Tibial nerve (tissue), 4 donors: Measurements from ENCODE around the gene C2orf72. TPM values are rescaled to one million over a fixed set of nuclear protein-coding genes. Genes with fewer than 3 reads are reported as not detected.
"Not testable (repeated sequence)": the region's sequence is repeated elsewhere in the genome, so short reads cannot be mapped to it uniquely, and the experiment has no call there.

Experiments used
- DNase-seq, 2 donors: peaks; one replicate each; pipeline ENCODE4 v3.0.0-alpha.2; 2019; ENCODE audit warnings: low spot score in 2 of 2
- H3K27ac ChIP-seq, 4 donors: fragments of 200-600 bp; sonication (generic) in 3 of 4; one replicate each; pipeline ENCODE4 v1.5.1; 2017 to 2019; ENCODE audit warnings: mild to moderate bottlenecking in 1 of 4
- H3K27me3 ChIP-seq, 2 donors: fragments of 200-600 bp; sonication (generic) in 1 of 2; one replicate each; pipeline versions ENCODE4 v1.5.1 to v1.6.0; 2017 to 2019
- H3K36me3 ChIP-seq, 3 donors: fragments of 200-600 bp; sonication (generic); one replicate each; pipeline ENCODE4 v1.5.1; 2018 to 2019
- H3K4me1 ChIP-seq, 4 donors: fragments of 200-600 bp; sonication (generic) in 3 of 4; one replicate each; pipeline ENCODE4 v1.5.1; 2017 to 2019
- H3K4me3 ChIP-seq, 4 donors: fragments of 200-600 bp; sonication (generic) in 3 of 4; one replicate each; pipeline ENCODE4 v1.5.1; 2017 to 2019; ENCODE audit warnings: mild to moderate bottlenecking in 1 of 4, moderate library complexity in 1 of 4
- H3K9me3 ChIP-seq, 4 donors: fragments of 200-600 bp; sonication (generic) in 3 of 4; one replicate each; pipeline ENCODE4 v1.5.1; 2017 to 2019
- EP300 ChIP-seq, 2 donors: sonication (generic); formaldehyde crosslinking; IDR thresholded peaks; one replicate each; pipeline ENCODE4 v1.6.1; 2017; ENCODE audit warnings: antibody characterized with exemption in 2 of 2, mild to moderate bottlenecking in 1 of 2
- POLR2A ChIP-seq, 2 donors: fragments of 450-650 bp; IDR thresholded peaks; one replicate each; pipeline ENCODE4 v1.6.1; 2017; ENCODE audit warnings: antibody characterized with exemption in 2 of 2, mild to moderate bottlenecking in 2 of 2, moderate library complexity in 2 of 2
- WGBS, 2 donors: methylation state at CpG; one replicate each; pipeline ENCODE4 v1.1.5; 2018; 5-methylcytosine and 5-hydroxymethylcytosine counted together
- total RNA-seq, 4 donors: library from RNA; depleted of rRNA; stranded (reverse); fragments of >200 nt; gene quantifications; one replicate each; pipeline ENCODE4 v1.1.0, GENCODE V29; 2016
- TF ChIP-seq, protein P1 (sequence below), 5 experiments: fragments of 200-600 bp in 3 of 5; fragments of 450-650 bp in 2 of 5; sonication (generic) in 3 of 5; IDR thresholded peaks; one replicate each; pipeline ENCODE4 v1.5.1; 2016 to 2019; ENCODE audit warnings: antibody characterized with exemption in 5 of 5, mild to moderate bottlenecking in 3 of 5, moderate library complexity in 2 of 5

C2orf72 gene
- total RNA-seq, 4 donors from 2014 or later, result 0.20 to 2.6 (median 0.42) TPM; not detected in 1

- TF ChIP-seq, protein P1, sequence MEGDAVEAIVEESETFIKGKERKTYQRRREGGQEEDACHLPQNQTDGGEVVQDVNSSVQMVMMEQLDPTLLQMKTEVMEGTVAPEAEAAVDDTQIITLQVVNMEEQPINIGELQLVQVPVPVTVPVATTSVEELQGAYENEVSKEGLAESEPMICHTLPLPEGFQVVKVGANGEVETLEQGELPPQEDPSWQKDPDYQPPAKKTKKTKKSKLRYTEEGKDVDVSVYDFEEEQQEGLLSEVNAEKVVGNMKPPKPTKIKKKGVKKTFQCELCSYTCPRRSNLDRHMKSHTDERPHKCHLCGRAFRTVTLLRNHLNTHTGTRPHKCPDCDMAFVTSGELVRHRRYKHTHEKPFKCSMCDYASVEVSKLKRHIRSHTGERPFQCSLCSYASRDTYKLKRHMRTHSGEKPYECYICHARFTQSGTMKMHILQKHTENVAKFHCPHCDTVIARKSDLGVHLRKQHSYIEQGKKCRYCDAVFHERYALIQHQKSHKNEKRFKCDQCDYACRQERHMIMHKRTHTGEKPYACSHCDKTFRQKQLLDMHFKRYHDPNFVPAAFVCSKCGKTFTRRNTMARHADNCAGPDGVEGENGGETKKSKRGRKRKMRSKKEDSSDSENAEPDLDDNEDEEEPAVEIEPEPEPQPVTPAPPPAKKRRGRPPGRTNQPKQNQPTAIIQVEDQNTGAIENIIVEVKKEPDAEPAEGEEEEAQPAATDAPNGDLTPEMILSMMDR (IDR thresholded peaks at IDR 0.05), result no peak
- TF ChIP-seq EP300 (IDR thresholded peaks at IDR 0.05), result no peak
- no peak for DNase-seq
- no peak overlapping the region for H3K4me3 ChIP-seq
- no peaks in the 10 kb centered on the region for H3K4me1 ChIP-seq
- peaks cover 0 to 25% of the 10 kb centered on the region in 2 donors for H3K27me3 ChIP-seq
- H3K9me3 ChIP-seq, result no peaks in the 10 kb centered on the region
- no peak overlapping the region for H3K27ac ChIP-seq
- H3K36me3 ChIP-seq, result no peaks in the 10 kb centered on the region
- WGBS, 2 donors, result 42 to 45% methylated on average over 24 of the region's 24 CpGs
Measured at GRCh38 chr2:231000211-231000904, 37.0 kb upstream of the C2orf72 start.

- no peak for DNase-seq
- Histone ChIP-seq H3K36me3 (no peaks in the 10 kb centered on the region), H3K27ac (no peak overlapping the region), H3K4me3 (no peak overlapping the region), H3K27me3 (peaks cover 0 to 25% of the 10 kb centered on the region in 2 donors), H3K4me1 (no peaks in the 10 kb centered on the region), H3K9me3 (no peaks in the 10 kb centered on the region)
- WGBS, 2 donors, result 78 to 81% methylated on average over 7 of the region's 7 CpGs
- TF ChIP-seq POLR2A (IDR thresholded peaks at IDR 0.05) (no peak), EP300 (IDR thresholded peaks at IDR 0.05) (no peak)
- TF ChIP-seq, protein P1 (IDR thresholded peaks at IDR 0.05), result no peak
Measured at GRCh38 chr2:231001036-231001435, 36.3 kb upstream of the C2orf72 start.

GRCh38 chr2:231001921-231002320 is 35.4 kb upstream of the C2orf72 start:
- TF ChIP-seq EP300 (IDR thresholded peaks at IDR 0.05), result no peak
- TF ChIP-seq POLR2A (IDR thresholded peaks at IDR 0.05), result no peak
- TF ChIP-seq, protein P1 (IDR thresholded peaks at IDR 0.05), result no peak
- DNase-seq, result no peak

DNA sequence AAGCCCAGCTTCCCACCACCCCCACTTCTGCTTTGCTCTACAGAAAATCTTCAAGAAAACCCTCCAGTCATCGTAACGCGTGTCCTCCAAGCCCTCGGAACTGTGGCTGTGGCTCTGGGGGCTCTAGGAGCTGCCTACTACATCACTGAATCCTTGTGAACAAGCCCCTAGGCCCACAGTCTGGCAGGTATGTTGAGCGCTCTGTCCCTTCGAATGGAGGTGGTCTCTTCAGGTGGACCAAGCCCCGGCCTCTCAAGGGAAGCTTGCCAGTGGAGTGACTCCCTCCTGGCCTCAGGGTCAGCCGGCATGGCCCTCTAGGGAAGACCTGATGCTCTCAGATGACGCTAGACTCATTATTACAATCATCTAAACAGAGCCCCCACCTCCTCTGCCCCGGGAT is 34.7 kb upstream of the C2orf72 start:
- 83 to 87% methylated on average over 10 of the region's 10 CpGs for WGBS, 2 donors
- Histone ChIP-seq H3K36me3 (no peaks in the 10 kb centered on the region), H3K9me3 (no peaks in the 10 kb centered on the region), H3K27me3 (peaks cover 0 to 19% of the 10 kb centered on the region in 2 donors), H3K4me1 (no peaks in the 10 kb centered on the region), H3K4me3 (no peak overlapping the region), H3K27ac (no peak overlapping the region)
- DNase-seq, result no peak
- no peak for TF ChIP-seq EP300 (IDR thresholded peaks at IDR 0.05)
- TF ChIP-seq, protein P1 (IDR thresholded peaks at IDR 0.05), result no peak
- TF ChIP-seq POLR2A (IDR thresholded peaks at IDR 0.05), result no peak

More at GRCh38 chr2:231001921-231002320, 35.4 kb upstream of the C2orf72 start:
- H3K36me3 ChIP-seq, result no peaks in the 10 kb centered on the region
- no peaks in the 10 kb centered on the region for H3K4me1 ChIP-seq
- no peak overlapping the region for H3K27ac ChIP-seq
- 43 to 48% methylated on average over 4 of the region's 4 CpGs for WGBS, 2 donors
- peaks cover 0 to 19% of the 10 kb centered on the region in 2 donors for H3K27me3 ChIP-seq
- no peak overlapping the region for H3K4me3 ChIP-seq
- no peaks in the 10 kb centered on the region for H3K9me3 ChIP-seq

DNA sequence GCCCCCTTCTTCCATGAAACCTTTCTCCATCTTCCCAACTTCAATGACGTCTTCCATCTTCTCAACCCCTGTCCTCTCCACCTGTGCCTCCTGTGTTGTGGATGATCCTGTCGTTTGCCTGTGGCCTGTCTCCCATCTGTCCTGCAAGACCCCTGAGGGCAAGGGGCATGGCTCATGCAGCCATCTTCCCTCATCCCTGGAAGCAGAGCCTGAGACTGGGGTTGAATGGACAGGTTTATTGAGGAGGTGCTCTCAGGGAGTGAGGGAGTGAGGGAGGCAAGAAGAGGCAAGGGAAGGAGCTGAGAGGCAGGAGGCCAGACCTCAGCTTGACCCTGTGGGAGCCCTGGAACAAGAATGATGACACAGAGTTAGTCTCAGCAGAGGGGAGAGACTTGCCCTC is 34.1 kb upstream of the C2orf72 start:
- Histone ChIP-seq H3K27me3 (peaks cover 0 to 19% of the 10 kb centered on the region in 2 donors), H3K27ac (no peak overlapping the region), H3K4me3 (no peak overlapping the region), H3K36me3 (no peaks in the 10 kb centered on the region), H3K9me3 (no peaks in the 10 kb centered on the region), H3K4me1 (no peaks in the 10 kb centered on the region)
- 88% methylated on average over 2 of the region's 2 CpGs for WGBS, 2 donors
- TF ChIP-seq EP300 (IDR thresholded peaks at IDR 0.05) (no peak), POLR2A (IDR thresholded peaks at IDR 0.05) (no peak)
- TF ChIP-seq, protein P1 (IDR thresholded peaks at IDR 0.05), result no peak
- no peak for DNase-seq

- H3K9me3 ChIP-seq, H3K36me3 ChIP-seq, H3K27ac ChIP-seq, H3K4me3 ChIP-seq, H3K4me1 ChIP-seq, DNase-seq: not testable (repeated sequence)
- H3K27me3 ChIP-seq, result peaks cover 0 to 15% of the 10 kb centered on the region in 2 donors
Measured at GRCh38 chr2:231004930-231005329, 32.4 kb upstream of the C2orf72 start.
